Kidney epithelial cell (primary cell): Measurements from ENCODE around the gene SCN10A. TPM values are rescaled to one million over a fixed set of nuclear protein-coding genes. Genes with fewer than 3 reads are reported as not detected.
A peak's percentile ranks its signal among the peaks of the same experiment; 100 is the strongest.

Experiments used
- DNase-seq: peaks from one replicate; pipeline ENCODE4 v3.0.0-alpha.2; 2010; ENCODE audit warnings: low read depth
- H3K27me3 ChIP-seq: 2 replicates; pipeline ENCODE4 v1.6.0; 2011; ENCODE audit warnings: low read length; ENCODE audit not compliant: control insufficient read depth, insufficient read depth
- H3K36me3 ChIP-seq: 2 replicates; pipeline ENCODE4 v1.5.1; 2011; ENCODE audit warnings: low read length; ENCODE audit not compliant: control insufficient read depth, insufficient read depth
- H3K4me3 ChIP-seq: 2 replicates; pipeline ENCODE4 v1.5.1; 2011; ENCODE audit warnings: low read depth, mild to moderate bottlenecking, control low read depth, low read length
- CTCF ChIP-seq: IDR thresholded peaks from 2 replicates; pipeline ENCODE4 v1.5.1; 2011; ENCODE audit warnings: mild to moderate bottlenecking, moderate library complexity, low read length, control low read depth, inconsistent platforms; ENCODE audit not compliant: insufficient read depth, poor library complexity, severe bottlenecking
- total RNA-seq: library from RNA; depleted of rRNA; stranded (reverse); fragments of >200 nt; gene quantifications from 2 replicates; pipeline ENCODE4 v1.2.3, GENCODE V29; 2015

The SCN10A gene
- total RNA-seq, 1 donor from 2014 or later, result not detected

- Histone ChIP-seq H3K4me3 (no peak overlapping the region), H3K27me3 (peaks cover 29% of the 10 kb centered on the region), H3K36me3 (no peaks in the 10 kb centered on the region)
- no peak for DNase-seq
- TF ChIP-seq CTCF, result no peak
These were observed 157.2 kb downstream of the SCN10A start for GRCh38 chr3:38658841-38659240.

GRCh38 chr3:38657369-38657768 lies 158.6 kb downstream of the SCN10A start:
- peaks cover 32% of the 10 kb centered on the region for H3K27me3 ChIP-seq
- H3K36me3 ChIP-seq, result no peaks in the 10 kb centered on the region
- no peak for DNase-seq
- no peak overlapping the region for H3K4me3 ChIP-seq
- TF ChIP-seq CTCF, result no peak

GRCh38 chr3:38655708-38656300 lies 160.2 kb downstream of the SCN10A start:
- Histone ChIP-seq H3K4me3 (no peak overlapping the region), H3K27me3 (peaks cover 32% of the 10 kb centered on the region), H3K36me3 (no peaks in the 10 kb centered on the region)
- DNase-seq, result peak; percentile 19
- TF ChIP-seq CTCF, result peak; percentile 51

- TF ChIP-seq CTCF, result no peak
- no peak overlapping the region for H3K4me3 ChIP-seq
- no peaks in the 10 kb centered on the region for H3K36me3 ChIP-seq
- peaks cover 32% of the 10 kb centered on the region for H3K27me3 ChIP-seq
- no peak for DNase-seq
These were observed 162.1 kb downstream of the SCN10A start for GRCh38 chr3:38653685-38654537.

GRCh38 chr3:38652934-38653333 lies 163.1 kb downstream of the SCN10A start:
- Histone ChIP-seq H3K4me3 (no peak overlapping the region), H3K36me3 (no peaks in the 10 kb centered on the region), H3K27me3 (peaks cover 27% of the 10 kb centered on the region)
- DNase-seq, result no peak
- no peak for TF ChIP-seq CTCF
